ENCODE results near the gene SLC39A10. TPM values are rescaled to one million over a fixed set of nuclear protein-coding genes. Genes with fewer than 3 reads are reported as not detected.

Gene SLC39A10
- polyA plus RNA-seq, 1 of the 3 experiments (the other 2 are of a cell fraction) = 12.3 TPM

DNA sequence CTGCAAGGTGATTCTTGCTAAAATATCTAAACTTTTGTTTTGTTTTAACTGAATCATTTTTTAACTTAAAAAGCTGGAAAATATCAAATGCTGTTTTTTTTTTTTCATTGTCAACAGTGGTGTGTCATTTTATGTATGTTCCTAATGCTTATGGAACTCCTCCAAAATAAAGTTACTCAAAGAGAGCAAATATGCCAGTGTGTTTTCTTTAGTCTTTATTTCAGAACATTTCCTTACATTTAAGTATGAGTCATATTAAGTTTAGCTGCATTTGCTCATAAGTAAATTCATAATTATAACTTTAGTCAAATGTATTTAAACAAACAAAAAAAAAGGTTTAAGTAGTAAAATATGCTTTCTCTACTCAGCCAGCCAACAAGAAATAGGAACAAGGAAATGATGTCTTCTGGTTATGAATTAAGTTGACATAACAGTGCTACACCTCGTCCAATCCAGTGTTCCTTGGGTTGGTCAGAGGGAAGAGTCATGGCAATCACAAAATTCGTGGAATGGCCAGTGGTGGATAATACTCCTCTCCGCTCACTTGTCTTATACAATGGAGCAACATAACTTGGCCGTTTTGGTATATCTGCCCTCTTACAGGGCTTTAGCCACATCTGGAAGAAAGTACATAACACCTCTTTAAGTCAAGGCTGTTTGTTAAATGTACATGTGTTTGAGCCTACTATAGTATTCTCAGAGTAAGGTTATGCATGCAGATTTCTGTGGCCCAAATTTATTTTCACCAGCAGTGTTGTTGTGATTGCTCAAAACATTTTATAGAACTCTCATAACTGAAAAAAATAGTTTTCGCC is 80.7 kb downstream of the SLC39A10 start:
- TF ChIP-seq JUND (IDR thresholded peaks at IDR 0.05) = no peak
- 0 out of 2 replicates have a peak, but pooled peaks have one; percentile 3 for TF ChIP-seq PBX3 (IDR thresholded peaks at IDR 0.05)
- TF ChIP-seq, protein P1, sequence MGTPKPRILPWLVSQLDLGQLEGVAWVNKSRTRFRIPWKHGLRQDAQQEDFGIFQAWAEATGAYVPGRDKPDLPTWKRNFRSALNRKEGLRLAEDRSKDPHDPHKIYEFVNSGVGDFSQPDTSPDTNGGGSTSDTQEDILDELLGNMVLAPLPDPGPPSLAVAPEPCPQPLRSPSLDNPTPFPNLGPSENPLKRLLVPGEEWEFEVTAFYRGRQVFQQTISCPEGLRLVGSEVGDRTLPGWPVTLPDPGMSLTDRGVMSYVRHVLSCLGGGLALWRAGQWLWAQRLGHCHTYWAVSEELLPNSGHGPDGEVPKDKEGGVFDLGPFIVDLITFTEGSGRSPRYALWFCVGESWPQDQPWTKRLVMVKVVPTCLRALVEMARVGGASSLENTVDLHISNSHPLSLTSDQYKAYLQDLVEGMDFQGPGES (IDR thresholded peaks at IDR 0.05; ENCODE audit: low read depth, low read length) = no peak
- TF ChIP-seq SIN3A (IDR thresholded peaks at IDR 0.05; ENCODE audit: borderline replicate concordance, low read depth, low read length) = no peak
- no peak for TF ChIP-seq RCOR1 (IDR thresholded peaks at IDR 0.05; ENCODE audit: low read length)
- 0 out of 2 replicates have a peak, but pooled peaks have one; percentile 16 for TF ChIP-seq NFIC (IDR thresholded peaks at IDR 0.05; ENCODE audit: borderline replicate concordance)
- no peak for TF ChIP-seq TEAD4 (IDR thresholded peaks at IDR 0.05; ENCODE audit: borderline replicate concordance, insufficient read depth)
- TF ChIP-seq, protein P2, sequence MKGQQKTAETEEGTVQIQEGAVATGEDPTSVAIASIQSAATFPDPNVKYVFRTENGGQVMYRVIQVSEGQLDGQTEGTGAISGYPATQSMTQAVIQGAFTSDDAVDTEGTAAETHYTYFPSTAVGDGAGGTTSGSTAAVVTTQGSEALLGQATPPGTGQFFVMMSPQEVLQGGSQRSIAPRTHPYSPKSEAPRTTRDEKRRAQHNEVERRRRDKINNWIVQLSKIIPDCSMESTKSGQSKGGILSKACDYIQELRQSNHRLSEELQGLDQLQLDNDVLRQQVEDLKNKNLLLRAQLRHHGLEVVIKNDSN (IDR thresholded peaks at IDR 0.05; ENCODE audit: borderline replicate concordance, low read depth) = no peak
- no peak for TF ChIP-seq EP300 (IDR thresholded peaks at IDR 0.05; ENCODE audit: borderline replicate concordance in 1 of 2, low read depth in 1 of 2, low read length in 1 of 2)
- no peak for TF ChIP-seq ELF1 (IDR thresholded peaks at IDR 0.05)
- no peak for TF ChIP-seq FOSL2 (IDR thresholded peaks at IDR 0.05; ENCODE audit: borderline replicate concordance, low read depth)
- no peak for TF ChIP-seq GABPA (IDR thresholded peaks at IDR 0.05; ENCODE audit: low read depth)
- peak; percentile 35; the same call in 1 of the 2 replicates for TF ChIP-seq TCF12 (IDR thresholded peaks at IDR 0.05)
- TF ChIP-seq CTCF (IDR thresholded peaks at IDR 0.05) = no peak
- TF ChIP-seq, protein P3, sequence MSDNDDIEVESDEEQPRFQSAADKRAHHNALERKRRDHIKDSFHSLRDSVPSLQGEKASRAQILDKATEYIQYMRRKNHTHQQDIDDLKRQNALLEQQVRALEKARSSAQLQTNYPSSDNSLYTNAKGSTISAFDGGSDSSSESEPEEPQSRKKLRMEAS (IDR thresholded peaks at IDR 0.05; ENCODE audit: low read depth) = no peak
- no peak for TF ChIP-seq TAF1 (IDR thresholded peaks at IDR 0.05; ENCODE audit: borderline replicate concordance, low read depth, low read length)
- TF ChIP-seq SMC3 (IDR thresholded peaks at IDR 0.05; ENCODE audit: low read depth, low read length) = no peak
- TF ChIP-seq MEF2A (IDR thresholded peaks at IDR 0.05; ENCODE audit: borderline replicate concordance, low read depth) = no peak
- Histone ChIP-seq H3K9ac (no peak overlapping the region), H3K9me3 (no peaks in the 10 kb centered on the region), H4K20me1 (ENCODE audit: insufficient read depth) (no peaks in the 10 kb centered on the region), H3K27ac (ENCODE audit: low read depth in 2 of 2, low read length in 1 of 2) (peak overlapping the region in 1 of 2 experiments; percentile 55; a peak in 2 of 4 replicates), H3K9me2 (no peaks in the 10 kb centered on the region), H3K4me2 (no peak overlapping the region), H3K4me1 (ENCODE audit: control insufficient read depth in 1 of 2, insufficient read depth in 2 of 2, low read depth in 1 of 2, low read length in 1 of 2) (peaks cover under 1 to 6% of the 10 kb centered on the region in 2 experiments; a peak in 1 of 4 replicates), H2AFZ (ENCODE audit: low read depth) (no peak overlapping the region), H3F3A (replicated peaks; ENCODE audit: insufficient read depth) (peaks cover 16% of the 10 kb centered on the region), H3K27me3 (ENCODE audit: insufficient read depth) (no peaks in the 10 kb centered on the region), H3K4me3 (ENCODE audit: low read depth in 2 of 2, low read length in 1 of 2) (no peak overlapping the region), H3K36me3 (replicated peaks in 1 of 2; ENCODE audit: control insufficient read depth in 1 of 2, insufficient read depth in 2 of 2, low read length in 1 of 2) (peaks cover 0 to 8% of the 10 kb centered on the region in 2 experiments), H3K79me2 (ENCODE audit: insufficient read depth) (no peaks in the 10 kb centered on the region)
- CTCF ChIA-PET = no interaction called here
- WGBS (ENCODE audit: low lambda C conversion rate) = 84% methylated on average over 5 of the region's 5 CpGs
- POLR2A ChIA-PET = no interaction called here
- no peak for DNase-seq
